BE2C (cell line): ENCODE data around the gene PCSK5.

Source experiments
- DNase-seq: peaks from one replicate; pipeline ENCODE4 v3.0.0-alpha.2; 2020
- H3K27me3 ChIP-seq: fragments of 250-450 bp; sonication (Bioruptor Pico); 2 replicates; pipeline ENCODE4 v1.5.1; 2020; ENCODE audit warnings: mild to moderate bottlenecking
- H3K36me3 ChIP-seq: fragments of 250-450 bp; sonication (Bioruptor Pico); 2 replicates; pipeline ENCODE4 v1.5.1; 2020; ENCODE audit warnings: mild to moderate bottlenecking
- H3K4me1 ChIP-seq: fragments of 250-450 bp; sonication (Bioruptor Pico); 2 replicates; pipeline ENCODE4 v1.5.1; 2020
- H3K4me3 ChIP-seq: 2 replicates; pipeline ENCODE4 v1.5.1; 2011; ENCODE audit warnings: low read depth, low read length
- H3K9me3 ChIP-seq: fragments of 250-450 bp; sonication (Bioruptor Pico); 2 replicates; pipeline ENCODE4 v1.5.1; 2020
- TF ChIP-seq, protein P1 (sequence below): IDR thresholded peaks from 2 replicates; pipeline ENCODE4 v1.5.1; 2012; ENCODE audit warnings: mild to moderate bottlenecking, low read depth, low read length

The PCSK5 gene

DNA sequence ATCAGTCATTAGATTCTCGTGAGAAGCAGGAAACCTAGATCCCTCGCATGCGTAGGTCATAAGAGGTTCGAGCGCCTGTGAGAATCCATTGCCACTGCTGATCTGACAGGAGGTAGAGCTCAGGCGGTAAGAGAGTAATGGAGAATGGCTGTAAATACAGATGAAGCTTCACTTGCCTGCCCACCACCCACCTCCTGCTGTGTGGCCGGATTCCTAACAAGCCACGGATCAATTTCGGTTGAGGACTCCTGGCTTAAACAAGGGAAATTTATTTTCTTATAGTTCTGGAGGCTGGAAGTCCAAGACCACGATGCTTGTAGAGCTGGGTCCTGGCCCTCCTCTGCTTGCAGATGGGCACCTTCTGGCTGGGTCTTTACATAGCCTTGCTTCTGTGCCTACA is 200.4 kb downstream of the PCSK5 start:
- no peaks in the 10 kb centered on the region for H3K36me3 ChIP-seq
- H3K4me1 ChIP-seq: no peaks in the 10 kb centered on the region
- H3K27me3 ChIP-seq: peaks cover 52% of the 10 kb centered on the region
- no peaks in the 10 kb centered on the region for H3K9me3 ChIP-seq
- DNase-seq: no peak
- H3K4me3 ChIP-seq: no peak overlapping the region
- TF ChIP-seq, protein P1, sequence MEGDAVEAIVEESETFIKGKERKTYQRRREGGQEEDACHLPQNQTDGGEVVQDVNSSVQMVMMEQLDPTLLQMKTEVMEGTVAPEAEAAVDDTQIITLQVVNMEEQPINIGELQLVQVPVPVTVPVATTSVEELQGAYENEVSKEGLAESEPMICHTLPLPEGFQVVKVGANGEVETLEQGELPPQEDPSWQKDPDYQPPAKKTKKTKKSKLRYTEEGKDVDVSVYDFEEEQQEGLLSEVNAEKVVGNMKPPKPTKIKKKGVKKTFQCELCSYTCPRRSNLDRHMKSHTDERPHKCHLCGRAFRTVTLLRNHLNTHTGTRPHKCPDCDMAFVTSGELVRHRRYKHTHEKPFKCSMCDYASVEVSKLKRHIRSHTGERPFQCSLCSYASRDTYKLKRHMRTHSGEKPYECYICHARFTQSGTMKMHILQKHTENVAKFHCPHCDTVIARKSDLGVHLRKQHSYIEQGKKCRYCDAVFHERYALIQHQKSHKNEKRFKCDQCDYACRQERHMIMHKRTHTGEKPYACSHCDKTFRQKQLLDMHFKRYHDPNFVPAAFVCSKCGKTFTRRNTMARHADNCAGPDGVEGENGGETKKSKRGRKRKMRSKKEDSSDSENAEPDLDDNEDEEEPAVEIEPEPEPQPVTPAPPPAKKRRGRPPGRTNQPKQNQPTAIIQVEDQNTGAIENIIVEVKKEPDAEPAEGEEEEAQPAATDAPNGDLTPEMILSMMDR: no peak

DNA sequence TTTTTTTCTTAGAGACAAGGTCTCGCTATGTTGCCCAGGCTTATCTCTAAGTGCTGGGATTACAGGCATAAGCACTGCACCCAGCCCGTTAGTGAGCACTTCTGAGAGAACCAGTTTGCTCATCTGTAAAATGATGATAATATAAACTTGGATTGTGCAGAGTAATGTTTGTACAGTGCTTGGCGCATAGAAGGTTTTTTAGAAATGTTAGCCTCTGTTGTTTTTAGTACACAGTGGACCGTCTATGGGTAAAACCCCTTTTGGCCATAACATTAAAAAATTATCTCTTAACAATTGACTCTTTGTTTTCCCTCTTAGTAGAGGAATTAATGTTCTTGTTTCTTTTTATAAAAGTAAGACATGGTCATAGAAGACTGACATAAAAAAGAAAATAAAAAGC is 202.1 kb downstream of the PCSK5 start:
- no peaks in the 10 kb centered on the region for H3K4me1 ChIP-seq
- TF ChIP-seq, protein P1: no peak
- no peak overlapping the region for H3K4me3 ChIP-seq

DNA sequence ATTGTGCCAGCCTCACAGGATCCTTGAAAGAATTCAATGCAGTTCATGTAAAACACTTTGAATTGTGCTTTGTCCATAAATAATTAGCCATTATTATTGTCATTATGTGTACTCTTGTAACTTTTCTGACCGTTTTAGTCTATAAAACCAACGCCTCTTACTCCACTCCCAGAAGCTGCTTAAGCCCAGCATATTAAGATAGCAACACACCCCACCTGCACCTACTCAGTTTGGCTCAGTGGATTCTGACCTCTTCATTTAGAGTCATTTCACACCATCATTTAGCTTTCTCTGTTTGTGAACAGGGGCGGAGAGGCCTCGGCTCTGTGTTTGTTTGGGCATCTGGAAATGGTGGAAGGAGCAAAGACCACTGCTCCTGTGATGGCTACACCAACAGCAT is 205.1 kb downstream of the PCSK5 start:
- Histone ChIP-seq H3K36me3 (no peaks in the 10 kb centered on the region), H3K9me3 (no peaks in the 10 kb centered on the region), H3K4me1 (no peaks in the 10 kb centered on the region), H3K27me3 (peaks cover 17% of the 10 kb centered on the region), H3K4me3 (no peak overlapping the region)
- no peak for DNase-seq
- TF ChIP-seq, protein P1: no peak

More for the DNA sequence above, 202.1 kb downstream of the PCSK5 start:
- H3K9me3 ChIP-seq: no peaks in the 10 kb centered on the region
- peaks cover 41% of the 10 kb centered on the region for H3K27me3 ChIP-seq
- no peak for DNase-seq
- H3K36me3 ChIP-seq: no peaks in the 10 kb centered on the region

GRCh38 chr9:76099516-76099915 is 209.0 kb downstream of the PCSK5 start:
- no peak overlapping the region for H3K4me3 ChIP-seq
- no peaks in the 10 kb centered on the region for H3K9me3 ChIP-seq
- H3K4me1 ChIP-seq: no peaks in the 10 kb centered on the region
- TF ChIP-seq, protein P1: no peak
- H3K36me3 ChIP-seq: no peaks in the 10 kb centered on the region
- H3K27me3 ChIP-seq: peaks cover 34% of the 10 kb centered on the region
- DNase-seq: no peak

DNA sequence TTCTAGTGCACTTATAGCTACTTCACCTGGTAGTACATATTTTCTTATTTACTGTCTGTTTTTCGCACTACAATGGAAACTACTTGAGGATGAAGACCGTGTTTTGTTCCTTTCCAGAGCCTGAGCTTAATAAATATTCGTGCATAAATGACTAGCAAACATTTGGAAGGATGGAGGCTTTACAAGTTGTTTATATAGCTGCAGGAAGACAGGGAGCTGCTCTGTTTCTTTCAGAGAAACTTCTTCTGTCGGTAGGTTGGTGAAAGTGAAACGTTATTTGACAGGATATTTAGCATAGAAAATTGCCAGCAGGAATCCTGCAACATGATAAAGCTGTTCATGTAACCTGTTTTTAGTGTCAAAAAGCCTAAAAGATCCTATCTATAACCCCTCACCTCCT is 210.6 kb downstream of the PCSK5 start:
- no peak for DNase-seq
- TF ChIP-seq, protein P1: no peak
- Histone ChIP-seq H3K9me3 (no peaks in the 10 kb centered on the region), H3K4me1 (no peaks in the 10 kb centered on the region), H3K27me3 (peaks cover 42% of the 10 kb centered on the region), H3K36me3 (no peaks in the 10 kb centered on the region), H3K4me3 (no peak overlapping the region)

- no peak overlapping the region for H3K4me3 ChIP-seq
- DNase-seq: no peak
- no peaks in the 10 kb centered on the region for H3K4me1 ChIP-seq
- TF ChIP-seq, protein P1: no peak
- no peaks in the 10 kb centered on the region for H3K36me3 ChIP-seq
- peaks cover 42% of the 10 kb centered on the region for H3K27me3 ChIP-seq
- H3K9me3 ChIP-seq: no peaks in the 10 kb centered on the region
Observed at GRCh38 chr9:76101491-76101890, 211.0 kb downstream of the PCSK5 start.
